HEK293 (cell line): Measurements from ENCODE around the gene ATP8B4.

ENCODE experiments used
- ZBTB48 ChIP-seq: fragments of 450-650 bp; formaldehyde crosslinking; IDR thresholded peaks from 2 replicates; pipeline ENCODE4 v1.5.1; 2016; ENCODE audit warnings: missing biosample characterization, missing genetic modification characterization
- ZNF133 ChIP-seq: fragments of 450-650 bp; formaldehyde crosslinking; IDR thresholded peaks from 2 replicates; pipeline ENCODE4 v1.5.1; 2016; ENCODE audit warnings: missing biosample characterization, missing genetic modification characterization
- ZNF274 ChIP-seq, 2 experiments: fragments of 200-500 bp in 1 of 2; fragments of 450-650 bp in 1 of 2; sonication (Bioruptor generic) in 1 of 2; formaldehyde crosslinking in 1 of 2; IDR thresholded peaks; 2 replicates each; pipeline versions ENCODE4 v1.5.1 to v1.6.1; 2014 to 2016; ENCODE audit warnings: borderline replicate concordance in 1 of 2, inconsistent platforms in 1 of 2, low read length in 1 of 2, missing biosample characterization in 1 of 2, missing genetic modification characterization in 1 of 2
- ZNF785 ChIP-seq: fragments of 450-650 bp; formaldehyde crosslinking; IDR thresholded peaks from 2 replicates; pipeline ENCODE4 v1.5.1; 2016; ENCODE audit warnings: missing biosample characterization, missing genetic modification characterization
- TF ChIP-seq, protein P1 (sequence below): fragments of 450-650 bp; formaldehyde crosslinking; IDR thresholded peaks from 2 replicates; pipeline ENCODE4 v1.5.1; 2016; ENCODE audit warnings: missing biosample characterization, missing genetic modification characterization
- TF ChIP-seq, protein P2 (sequence below): fragments of 450-650 bp; formaldehyde crosslinking; IDR thresholded peaks from 2 replicates; pipeline ENCODE4 v1.5.1; 2016; ENCODE audit warnings: missing biosample characterization, missing genetic modification characterization, low read depth

DNA sequence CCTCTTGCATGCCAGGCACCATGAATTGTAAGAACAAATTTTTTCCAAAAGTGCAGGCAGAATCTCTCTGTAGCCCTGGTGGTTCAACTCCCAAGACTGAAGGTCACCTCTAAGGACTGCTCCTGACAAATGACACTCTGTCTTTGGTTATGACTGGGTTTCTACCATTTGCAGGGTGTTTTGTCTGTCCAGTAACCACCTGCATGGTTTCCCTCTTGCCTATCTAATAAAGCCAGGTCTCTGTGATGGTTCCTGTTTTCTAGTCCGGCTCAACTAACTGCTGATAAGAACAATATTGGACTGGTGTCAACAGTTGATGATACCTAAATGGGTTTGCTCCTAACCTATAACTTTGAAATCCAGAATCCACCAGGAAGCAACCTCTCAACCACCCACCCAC, 43.7 kb downstream of the ATP8B4 start:
- TF ChIP-seq, protein P1, sequence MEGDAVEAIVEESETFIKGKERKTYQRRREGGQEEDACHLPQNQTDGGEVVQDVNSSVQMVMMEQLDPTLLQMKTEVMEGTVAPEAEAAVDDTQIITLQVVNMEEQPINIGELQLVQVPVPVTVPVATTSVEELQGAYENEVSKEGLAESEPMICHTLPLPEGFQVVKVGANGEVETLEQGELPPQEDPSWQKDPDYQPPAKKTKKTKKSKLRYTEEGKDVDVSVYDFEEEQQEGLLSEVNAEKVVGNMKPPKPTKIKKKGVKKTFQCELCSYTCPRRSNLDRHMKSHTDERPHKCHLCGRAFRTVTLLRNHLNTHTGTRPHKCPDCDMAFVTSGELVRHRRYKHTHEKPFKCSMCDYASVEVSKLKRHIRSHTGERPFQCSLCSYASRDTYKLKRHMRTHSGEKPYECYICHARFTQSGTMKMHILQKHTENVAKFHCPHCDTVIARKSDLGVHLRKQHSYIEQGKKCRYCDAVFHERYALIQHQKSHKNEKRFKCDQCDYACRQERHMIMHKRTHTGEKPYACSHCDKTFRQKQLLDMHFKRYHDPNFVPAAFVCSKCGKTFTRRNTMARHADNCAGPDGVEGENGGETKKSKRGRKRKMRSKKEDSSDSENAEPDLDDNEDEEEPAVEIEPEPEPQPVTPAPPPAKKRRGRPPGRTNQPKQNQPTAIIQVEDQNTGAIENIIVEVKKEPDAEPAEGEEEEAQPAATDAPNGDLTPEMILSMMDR (tag by site-specific recombination) = no peak
- TF ChIP-seq ZNF274 (IDR thresholded peaks at IDR 0.05; ENCODE audit: low read length) (no peak), ZNF274 (tag by site-specific recombination; IDR thresholded peaks at IDR 0.05; ENCODE audit: borderline replicate concordance) (no peak), ZNF133 (tag by site-specific recombination) (no peak), ZBTB48 (tag by site-specific recombination) (no peak), ZNF785 (no peak)
- TF ChIP-seq, protein P2, sequence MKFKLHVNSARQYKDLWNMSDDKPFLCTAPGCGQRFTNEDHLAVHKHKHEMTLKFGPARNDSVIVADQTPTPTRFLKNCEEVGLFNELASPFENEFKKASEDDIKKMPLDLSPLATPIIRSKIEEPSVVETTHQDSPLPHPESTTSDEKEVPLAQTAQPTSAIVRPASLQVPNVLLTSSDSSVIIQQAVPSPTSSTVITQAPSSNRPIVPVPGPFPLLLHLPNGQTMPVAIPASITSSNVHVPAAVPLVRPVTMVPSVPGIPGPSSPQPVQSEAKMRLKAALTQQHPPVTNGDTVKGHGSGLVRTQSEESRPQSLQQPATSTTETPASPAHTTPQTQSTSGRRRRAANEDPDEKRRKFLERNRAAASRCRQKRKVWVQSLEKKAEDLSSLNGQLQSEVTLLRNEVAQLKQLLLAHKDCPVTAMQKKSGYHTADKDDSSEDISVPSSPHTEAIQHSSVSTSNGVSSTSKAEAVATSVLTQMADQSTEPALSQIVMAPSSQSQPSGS (tag by site-specific recombination) = no peak
